NB4 (cell line): ENCODE measurements around the gene FMNL3.

Experiments used
- MYC ChIP-seq: IDR thresholded peaks from 2 replicates; pipeline ENCODE4 v1.6.1; 2011; ENCODE audit warnings: low read depth, low read length
- POLR2A ChIP-seq: IDR thresholded peaks from 2 replicates; pipeline ENCODE4 v1.6.1; 2011; ENCODE audit warnings: mild to moderate bottlenecking; ENCODE audit not compliant: insufficient read length; ENCODE audit errors: extremely low read depth
- TF ChIP-seq, protein P1 (sequence below): IDR thresholded peaks from one replicate; pipeline ENCODE4 v1.5.1; 2012; ENCODE audit warnings: low read depth, low read length

- TF ChIP-seq, protein P1, sequence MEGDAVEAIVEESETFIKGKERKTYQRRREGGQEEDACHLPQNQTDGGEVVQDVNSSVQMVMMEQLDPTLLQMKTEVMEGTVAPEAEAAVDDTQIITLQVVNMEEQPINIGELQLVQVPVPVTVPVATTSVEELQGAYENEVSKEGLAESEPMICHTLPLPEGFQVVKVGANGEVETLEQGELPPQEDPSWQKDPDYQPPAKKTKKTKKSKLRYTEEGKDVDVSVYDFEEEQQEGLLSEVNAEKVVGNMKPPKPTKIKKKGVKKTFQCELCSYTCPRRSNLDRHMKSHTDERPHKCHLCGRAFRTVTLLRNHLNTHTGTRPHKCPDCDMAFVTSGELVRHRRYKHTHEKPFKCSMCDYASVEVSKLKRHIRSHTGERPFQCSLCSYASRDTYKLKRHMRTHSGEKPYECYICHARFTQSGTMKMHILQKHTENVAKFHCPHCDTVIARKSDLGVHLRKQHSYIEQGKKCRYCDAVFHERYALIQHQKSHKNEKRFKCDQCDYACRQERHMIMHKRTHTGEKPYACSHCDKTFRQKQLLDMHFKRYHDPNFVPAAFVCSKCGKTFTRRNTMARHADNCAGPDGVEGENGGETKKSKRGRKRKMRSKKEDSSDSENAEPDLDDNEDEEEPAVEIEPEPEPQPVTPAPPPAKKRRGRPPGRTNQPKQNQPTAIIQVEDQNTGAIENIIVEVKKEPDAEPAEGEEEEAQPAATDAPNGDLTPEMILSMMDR = no peak
- TF ChIP-seq POLR2A (no peak), MYC (no peak)
These were observed 9.3 kb upstream of the FMNL3 start for GRCh38 chr12:49716553-49716952.
